ENCODE data around the gene EBF4. TPM values are rescaled to one million over a fixed set of nuclear protein-coding genes. Genes with fewer than 3 reads are reported as not detected.

EBF4 gene
- total RNA-seq, 1 donor from 2014 or later = 15.3 TPM

GRCh38 chr20:2778602-2779321, 86.2 kb downstream of the EBF4 start:
- DNase-seq = peak; percentile 20
- ATAC-seq = no peak
- intact Hi-C loops (cut with DNase I) = no loop called here
- Histone ChIP-seq H3K9me3 (no peaks in the 10 kb centered on the region), H3K36me3 (no peaks in the 10 kb centered on the region), H3K4me3 (no peak overlapping the region), H3K4me1 (no peaks in the 10 kb centered on the region), H3K27ac (no peak overlapping the region), H3K27me3 (ENCODE audit: low read depth) (peaks cover 6% of the 10 kb centered on the region)
- no peak for TF ChIP-seq CTCF (IDR thresholded peaks at IDR 0.05)

GRCh38 chr20:2780948-2781347, 88.4 kb downstream of the EBF4 start:
- no peak for TF ChIP-seq CTCF (IDR thresholded peaks at IDR 0.05)
- Histone ChIP-seq H3K36me3 (no peaks in the 10 kb centered on the region), H3K4me1 (no peaks in the 10 kb centered on the region), H3K27me3 (ENCODE audit: low read depth) (peaks cover 6% of the 10 kb centered on the region), H3K9me3 (no peaks in the 10 kb centered on the region), H3K4me3 (no peak overlapping the region), H3K27ac (no peak overlapping the region)
- no peak for ATAC-seq
- intact Hi-C loops (cut with DNase I) = no loop called here
- no peak for DNase-seq

- Histone ChIP-seq H3K4me1 (no peaks in the 10 kb centered on the region), H3K4me3 (no peak overlapping the region), H3K27me3 (ENCODE audit: low read depth) (peaks cover 6% of the 10 kb centered on the region), H3K36me3 (no peaks in the 10 kb centered on the region), H3K9me3 (no peaks in the 10 kb centered on the region), H3K27ac (no peak overlapping the region)
- intact Hi-C loops (cut with DNase I) = no loop called here
- no peak for ATAC-seq
- no peak for DNase-seq
- no peak for TF ChIP-seq CTCF (IDR thresholded peaks at IDR 0.05)
Measured at GRCh38 chr20:2783908-2784566, 91.5 kb downstream of the EBF4 start.

- Histone ChIP-seq H3K27ac (no peak overlapping the region), H3K4me1 (no peaks in the 10 kb centered on the region), H3K27me3 (ENCODE audit: low read depth) (peaks cover 12% of the 10 kb centered on the region), H3K4me3 (no peak overlapping the region), H3K36me3 (no peaks in the 10 kb centered on the region), H3K9me3 (no peaks in the 10 kb centered on the region)
- intact Hi-C loops (cut with DNase I) = no loop called here
- TF ChIP-seq CTCF (IDR thresholded peaks at IDR 0.05) = no peak
- no peak for DNase-seq
- ATAC-seq = no peak
Measured at GRCh38 chr20:2793471-2793870, 100.9 kb downstream of the EBF4 start.

GRCh38 chr20:2794202-2794748, 101.7 kb downstream of the EBF4 start:
- DNase-seq (no peak), ATAC-seq (no peak)
- H3K27me3 ChIP-seq (ENCODE audit: low read depth) = peaks cover 20% of the 10 kb centered on the region
- no peak overlapping the region for H3K27ac ChIP-seq
- no peak for TF ChIP-seq CTCF (IDR thresholded peaks at IDR 0.05)
- H3K4me3 ChIP-seq = no peak overlapping the region
- H3K4me1 ChIP-seq = peaks cover 2% of the 10 kb centered on the region
- no peaks in the 10 kb centered on the region for H3K36me3 ChIP-seq
- intact Hi-C loops (cut with DNase I) = no loop called here
- no peaks in the 10 kb centered on the region for H3K9me3 ChIP-seq
